Psoas muscle (tissue), 8 donors: ENCODE data around the gene LMOD1. TPM values are rescaled to one million over a fixed set of nuclear protein-coding genes. Genes with fewer than 3 reads are reported as not detected.

Experiments used
- ATAC-seq, 4 donors: fragments of 200-7000 bp; cut with Tn5 transposase; one replicate each; pipeline ENCODE4 v1.9.1; 2020; ENCODE audit warnings: moderate library complexity in 3 of 4, mild to moderate bottlenecking in 2 of 4
- DNase-seq, 2 donors: peaks; one replicate each; pipeline ENCODE4 v3.0.0-alpha.2; 2020
- H3K27ac ChIP-seq: fragments of 200-600 bp; one replicate; pipeline ENCODE4 v1.8.0; 2022
- H3K27me3 ChIP-seq, 3 donors: fragments of 200-600 bp in 1 of 3; one replicate each; pipeline versions ENCODE4 v1.6.1 to v1.8.0; 2013 to 2022; ENCODE audit warnings: low read length in 2 of 3, mild to moderate bottlenecking in 2 of 3, moderate library complexity in 1 of 3; ENCODE audit not compliant: insufficient read depth in 3 of 3
- H3K36me3 ChIP-seq, 2 donors: fragments of 200-600 bp in 1 of 2; one replicate each; pipeline versions ENCODE4 v1.6.1 to v1.8.0; 2013 to 2022; ENCODE audit warnings: low read depth in 1 of 2, mild to moderate bottlenecking in 1 of 2, moderate library complexity in 1 of 2; ENCODE audit not compliant: insufficient read depth in 1 of 2
- H3K4me1 ChIP-seq: fragments of 200-600 bp; one replicate; pipeline ENCODE4 v1.8.0; 2022
- H3K4me3 ChIP-seq: fragments of 200-600 bp; one replicate; pipeline ENCODE4 v1.8.0; 2022; ENCODE audit warnings: mild to moderate bottlenecking
- H3K9me3 ChIP-seq: fragments of 200-600 bp; one replicate; pipeline ENCODE4 v1.8.0; 2022
- CTCF ChIP-seq: fragments of 200-600 bp; IDR thresholded peaks from one replicate; pipeline ENCODE4 v1.8.0; 2022; ENCODE audit warnings: antibody characterized with exemption
- WGBS, 3 donors: extraction: QIAGEN DNeasy Blood & Tissue Kit; methylation state at CpG; one replicate each; pipeline versions ENCODE4 v1.1.6 to v1.1.7; 2013; 5-methylcytosine and 5-hydroxymethylcytosine counted together
- intact Hi-C, 2 donors: fragments of 100-400 bp; cut with DNase I; formaldehyde crosslinking; loops; one replicate each; pipeline versions ENCODE4 v1.11.0 to v1.14.2; 2022
- polyA plus RNA-seq, 3 donors: library from polyadenylated mRNA; stranded (reverse); fragments of 200-250 nt; gene quantifications; one replicate each; pipeline ENCODE4 v1.2.3, GENCODE V29; 2013
- total RNA-seq, 4 donors: library from RNA; stranded (reverse); fragmentation: NEBNext Ultra II Directional in 2 of 4; extraction: Animal tissue kit (Norgen Biotek cat#: 25700) in 2 of 4; gene quantifications; one replicate each; pipeline versions ENCODE4 v1.2.1 to v1.2.4, GENCODE V29; 2021 to 2023
- donor health status: healthy with polysubstance abuse.
- donor health status: DM: no; HTN: no; CAD: no; lungs with moderate emphysema.
- donor health status: Bipolar disorder and iron deficiency.
- donor health status: healthy.
- donor health status: DM: yes; HTN: yes; CAD: no.
- donor health status: DM: no; HTN: no; CAD: no.
- donor health status: DM: no; HTN: no; CAD: no.
- donor health status: DM: yes; HTN: yes; CAD: no.

LMOD1 gene
- total and polyA plus RNA-seq, 7 donors = 4.9 to 45.4 (median 15.5) TPM

- ATAC-seq = no peak
Measured at GRCh38 chr1:201928266-201928665, 18.1 kb downstream of the LMOD1 start.

GRCh38 chr1:201925981-201926645 is 20.2 kb downstream of the LMOD1 start:
- Histone ChIP-seq H3K27me3 (no peaks in the 10 kb centered on the region), H3K36me3 (peaks cover 0 to 16% of the 10 kb centered on the region in 2 donors), H3K4me1 (peaks cover 14% of the 10 kb centered on the region), H3K4me3 (no peak overlapping the region), H3K27ac (peak overlapping the region; percentile 59), H3K9me3 (no peaks in the 10 kb centered on the region)
- WGBS, 3 donors = 31 to 35% (median 35%) methylated on average over 5 of the region's 5 CpGs
- DNase-seq (no peak), ATAC-seq (peak in 3 of 4 donors; percentile 33 to 64 (median 59))
- TF ChIP-seq CTCF = no peak
- intact Hi-C loops = no loop called here

More at GRCh38 chr1:201928266-201928665, 18.1 kb downstream of the LMOD1 start:
- Histone ChIP-seq H3K36me3 (peaks cover 0 to 16% of the 10 kb centered on the region in 2 donors), H3K9me3 (no peaks in the 10 kb centered on the region), H3K4me1 (peaks cover 17% of the 10 kb centered on the region), H3K27me3 (no peaks in the 10 kb centered on the region), H3K4me3 (no peak overlapping the region), H3K27ac (peak overlapping the region; percentile 50)
- no peak for DNase-seq
- intact Hi-C loops = no loop called here
- WGBS, 3 donors = 84 to 92% (median 86%) methylated on average over 3 of the region's 3 CpGs
- TF ChIP-seq CTCF = no peak

- 45 to 70% (median 50%) methylated on average over 2 of the region's 2 CpGs for WGBS, 3 donors
- DNase-seq (no peak), ATAC-seq (no peak)
- no peaks in the 10 kb centered on the region for H3K9me3 ChIP-seq
- no peaks in the 10 kb centered on the region for H3K27me3 ChIP-seq
- intact Hi-C loops = no loop called here
- TF ChIP-seq CTCF = no peak
- H3K27ac ChIP-seq = peak overlapping the region; percentile 59
- H3K4me3 ChIP-seq = no peak overlapping the region
- H3K4me1 ChIP-seq = peaks cover 18% of the 10 kb centered on the region
- peaks cover 0 to 7% of the 10 kb centered on the region in 2 donors for H3K36me3 ChIP-seq
Measured at GRCh38 chr1:201925301-201925567, 21.1 kb downstream of the LMOD1 start.

GRCh38 chr1:201921952-201922558 is 24.3 kb downstream of the LMOD1 start:
- TF ChIP-seq CTCF = no peak
- no peaks in the 10 kb centered on the region for H3K9me3 ChIP-seq
- H3K27me3 ChIP-seq = no peaks in the 10 kb centered on the region
- H3K4me3 ChIP-seq = no peak overlapping the region
- 82 to 94% (median 84%) methylated on average over 3 of the region's 3 CpGs for WGBS, 3 donors
- DNase-seq (no peak), ATAC-seq (peak in 1 of 4 donors; percentile 29)
- intact Hi-C loops = no loop called here
- H3K27ac ChIP-seq = peak overlapping the region; percentile 19
- no peaks in the 10 kb centered on the region for H3K36me3 ChIP-seq
- peaks cover 44% of the 10 kb centered on the region for H3K4me1 ChIP-seq
